Right ventricle myocardium inferior (tissue), 1 donor: ENCODE results near the gene SUMO2. TPM values are rescaled to one million over a fixed set of nuclear protein-coding genes. Genes with fewer than 3 reads are reported as not detected.
"Not testable (repeated sequence)": the region's sequence is repeated elsewhere in the genome, so short reads cannot be mapped to it uniquely, and the experiment has no call there.

Experiments used
- ATAC-seq: fragments of 200-7000 bp; cut with Tn5 transposase; one replicate; pipeline ENCODE4 v1.9.1; 2020; ENCODE audit warnings: mild to moderate bottlenecking, moderate library complexity
- DNase-seq: peaks from one replicate; pipeline ENCODE4 v3.0.0; 2021; ENCODE audit errors: missing footprints
- intact Hi-C: fragments of 100-400 bp; cut with DNase I; formaldehyde crosslinking; loops from one replicate; pipeline ENCODE4 v1.11.0; 2022
- total RNA-seq: library from RNA; stranded (reverse); fragmentation: NEBNext Ultra II Directional; extraction: Animal tissue kit (Norgen Biotek cat#: 25700); gene quantifications from one replicate; pipeline ENCODE4 v1.2.1, GENCODE V29; 2021
- donor health status: DM: no; HTN: yes; CAD: no; lungs with severe emphysema.

SUMO2 gene
- total RNA-seq, 1 donor from 2014 or later = 217 TPM

- intact Hi-C loops = no loop called here
- no peak for DNase-seq
- ATAC-seq = no peak
Observed at GRCh38 chr17:75191584-75191983, 8.8 kb upstream of the SUMO2 start.

- DNase-seq (no peak), ATAC-seq (no peak)
- intact Hi-C loops = no loop called here
Observed at GRCh38 chr17:75188614-75189013, 5.9 kb upstream of the SUMO2 start.

GRCh38 chr17:75183999-75184884 is 1.5 kb upstream of the SUMO2 start:
- no peak for ATAC-seq
- intact Hi-C loops = loop anchor here (2.0 to 5.0 kb wide), 2 partner anchors 21 to 78 kb away; partner anchors contain the start of genes GGA3, MRPS7 and NUP85

GRCh38 chr17:75182319-75182568 is 515 bp downstream of the SUMO2 start:
- ATAC-seq (no peak), DNase-seq (peak; percentile 81)
- intact Hi-C loops = loop anchor here (2.0 to 5.0 kb wide), 2 partner anchors 23 to 80 kb away; partner anchors contain the start of genes GGA3, MRPS7 and NUP85

More at GRCh38 chr17:75183999-75184884, 1.5 kb upstream of the SUMO2 start:
- DNase-seq = no peak

- DNase-seq (no peak), ATAC-seq (no peak)
- intact Hi-C loops = loop anchor here (2.0 to 5.0 kb wide), 2 partner anchors 23 to 81 kb away; partner anchors contain the start of genes GGA3, MRPS7 and NUP85
Observed at GRCh38 chr17:75181608-75182318, 996 bp downstream of the SUMO2 start.

GRCh38 chr17:75181110-75181509 is 1.6 kb downstream of the SUMO2 start:
- no peak for ATAC-seq
- DNase-seq = no peak
- intact Hi-C loops = loop anchor here (5.0 kb wide), 1 partner anchor 81 kb away; the partner anchor contains the start of genes GGA3 and MRPS7

- ATAC-seq (no peak), DNase-seq (no peak)
- intact Hi-C loops = no loop called here
Observed at GRCh38 chr17:75178453-75178852, 4.3 kb downstream of the SUMO2 start.

- intact Hi-C loops = no loop called here
- ATAC-seq (no peak), DNase-seq (no peak)
Observed at GRCh38 chr17:75176625-75177024, 6.1 kb downstream of the SUMO2 start.

- intact Hi-C loops = no loop called here
- DNase-seq (no peak), ATAC-seq (no peak)
Observed at GRCh38 chr17:75174996-75175395, 7.8 kb downstream of the SUMO2 start.

GRCh38 chr17:75173526-75173925 is 9.2 kb downstream of the SUMO2 start:
- intact Hi-C loops = no loop called here
- ATAC-seq (no peak), DNase-seq (no peak)

GRCh38 chr17:75168998-75169397 is 13.8 kb downstream of the SUMO2 start:
- DNase-seq = no peak
- intact Hi-C loops = no loop called here
- ATAC-seq = no peak

GRCh38 chr17:75164606-75165005 is 18.2 kb downstream of the SUMO2 start:
- ATAC-seq, intact Hi-C loops, DNase-seq: not testable (repeated sequence)

- intact Hi-C loops = no loop called here
- ATAC-seq = no peak
- DNase-seq = no peak
Observed at GRCh38 chr17:75163074-75163473, 19.7 kb downstream of the SUMO2 start.

- intact Hi-C loops = no loop called here
- ATAC-seq = no peak
- DNase-seq = no peak
Observed at GRCh38 chr17:75160211-75160610, 22.5 kb downstream of the SUMO2 start.

GRCh38 chr17:75159196-75160031 is 23.3 kb downstream of the SUMO2 start:
- ATAC-seq (no peak), DNase-seq (no peak)
- intact Hi-C loops = no loop called here

- DNase-seq, ATAC-seq, intact Hi-C loops: not testable (repeated sequence)
Observed at GRCh38 chr17:75158480-75158879, 24.3 kb downstream of the SUMO2 start.

GRCh38 chr17:75155191-75155601 is 27.6 kb downstream of the SUMO2 start:
- no peak for DNase-seq
- ATAC-seq = no peak
- intact Hi-C loops = no loop called here

GRCh38 chr17:75154195-75155106 is 28.3 kb downstream of the SUMO2 start, which contains the start of gene JPT1:
JPT1 (minus strand) TSS chr17:75154512; CDS start chr17:75154397, 115 bp downstream.
- intact Hi-C loops = no loop called here
- DNase-seq (peak; percentile 98), ATAC-seq (peak; percentile 100)
